HepG2 (cell line): ENCODE data around the gene GRIK1. TPM values are rescaled to one million over a fixed set of nuclear protein-coding genes. Genes with fewer than 3 reads are reported as not detected.

ENCODE experiments used
- ATAC-seq: fragments of 200-7000 bp; cut with Tn5 transposase; 3 replicates; pipeline ENCODE4 v1.9.1; 2020; ENCODE audit warnings: mild to moderate bottlenecking, moderate library complexity
- BruUV-seq: library from RNA; stranded (reverse); fragments of 400-500 nt; replicated peaks from 2 replicates; lab custom pipeline; 2021; lab: Mats Ljungman, UMichigan
- CTCF ChIA-PET: fragments of 300-600 bp; formaldehyde crosslinking; extraction: SDS; loops from one replicate; lab custom pipeline; 2021; ENCODE audit warnings: low total read pairs, inconsistent platforms, low intra/inter-chr PET ratio; lab: Yijun Ruan, JAX
- POLR2A ChIA-PET: fragments of 350-600 bp; sonication (Branson Sonifier 250); formaldehyde crosslinking; loops from one replicate; lab custom pipeline; 2020; ENCODE audit warnings: antibody characterized with exemption, inconsistent platforms; lab: Yijun Ruan, JAX
- DNase-seq: peaks from one replicate; pipeline ENCODE4 v3.0.0-alpha.2; 2015; ENCODE audit warnings: low spot score
- FAIRE-seq: peaks from 3 replicates; lab custom pipeline; 2011; peaks lifted over from hg19 to GRCh38; lab: Jason Lieb, UNC
- H2AFZ ChIP-seq: one replicate; pipeline ENCODE4 v1.6.1; 2011; ENCODE audit warnings: low read length, inconsistent platforms
- H3K27ac ChIP-seq: fragments of 300-600 bp; 3 replicates; pipeline ENCODE4 v1.8.0; 2011; ENCODE audit warnings: mixed run types, mild to moderate bottlenecking, mixed read lengths, low read length, inconsistent platforms; ENCODE audit not compliant: insufficient read depth; ENCODE audit errors: extremely low read length
- H3K27me3 ChIP-seq, 2 experiments: fragments of 200-600 bp in 1 of 2; 2 replicates in 1 of 2; 3 replicates in 1 of 2; pipeline versions ENCODE4 v1.6.0 to v1.8.0; 2011; ENCODE audit warnings: low read length in 2 of 2, mild to moderate bottlenecking in 2 of 2, moderate library complexity in 2 of 2, inconsistent platforms in 1 of 2; ENCODE audit not compliant: insufficient read depth in 2 of 2, control insufficient read depth in 1 of 2
- H3K36me3 ChIP-seq, 2 experiments: fragments of 200-600 bp in 1 of 2; replicated peaks in 1 of 2; 2 replicates in 1 of 2; 3 replicates in 1 of 2; pipeline versions ENCODE4 v1.5.1 to v1.8.0; 2011; ENCODE audit warnings: low read length in 2 of 2, inconsistent platforms in 1 of 2; ENCODE audit not compliant: insufficient read depth in 2 of 2, control insufficient read depth in 1 of 2
- H3K4me1 ChIP-seq: 2 replicates; pipeline ENCODE4 v1.5.1; 2012; ENCODE audit warnings: low read length, inconsistent platforms; ENCODE audit not compliant: insufficient read depth
- H3K4me2 ChIP-seq: 2 replicates; pipeline ENCODE4 v1.6.0; 2011; ENCODE audit warnings: low read depth, low read length, inconsistent platforms
- H3K4me3 ChIP-seq, 3 experiments: fragments of 200-600 bp in 1 of 3; sonication (generic), shearing (Covaris generic) in 1 of 3; replicated peaks in 1 of 3; 2 replicates each; pipeline ENCODE4 v1.5.1; 2011 to 2016; ENCODE audit warnings: low read length in 3 of 3, inconsistent platforms in 2 of 3, low read depth in 2 of 3, mild to moderate bottlenecking in 2 of 3, control low read depth in 1 of 3, mixed read lengths in 1 of 3; ENCODE audit not compliant: insufficient read depth in 1 of 3
- H3K79me2 ChIP-seq: one replicate; pipeline ENCODE4 v1.6.1; 2011; ENCODE audit warnings: low read length, inconsistent platforms; ENCODE audit not compliant: insufficient read depth
- H3K9ac ChIP-seq: 2 replicates; pipeline ENCODE4 v1.6.0; 2011; ENCODE audit warnings: mild to moderate bottlenecking, low read depth, low read length, inconsistent platforms; ENCODE audit not compliant: insufficient read depth
- H3K9me3 ChIP-seq: 2 replicates; pipeline ENCODE4 v1.5.1; 2012; ENCODE audit warnings: mild to moderate bottlenecking, low read length
- H4K20me1 ChIP-seq: 2 replicates; pipeline ENCODE4 v1.6.0; 2011; ENCODE audit warnings: inconsistent platforms, mild to moderate bottlenecking, low read length, moderate library complexity; ENCODE audit not compliant: insufficient read depth
- DNMT1 ChIP-seq: sonication (generic); formaldehyde crosslinking; IDR thresholded peaks from 2 replicates; pipeline ENCODE4 v1.5.1; 2020; ENCODE audit warnings: mild to moderate bottlenecking, missing genetic modification reagents
- HNRNPK ChIP-seq: fragments of 200-400 bp; formaldehyde crosslinking; IDR thresholded peaks from 2 replicates; pipeline ENCODE4 v1.6.1; 2018; ENCODE audit warnings: low read length, low read depth, moderate library complexity, mild to moderate bottlenecking; ENCODE audit not compliant: poor library complexity, severe bottlenecking
- REXO4 ChIP-seq: sonication (generic); formaldehyde crosslinking; IDR thresholded peaks from 2 replicates; pipeline ENCODE4 v1.8.0; 2022; ENCODE audit warnings: missing genetic modification reagents, mild to moderate bottlenecking, borderline replicate concordance
- ZNF629 ChIP-seq: sonication (generic); formaldehyde crosslinking; conservative IDR thresholded peaks from 2 replicates; pipeline ENCODE4 v1.5.0; 2020; ENCODE audit warnings: missing genetic modification reagents
- WGBS: methylation state at CpG from one replicate; pipeline ENCODE4 v1.1.6; 2017; ENCODE audit warnings: low lambda C conversion rate; 5-methylcytosine and 5-hydroxymethylcytosine counted together
- in situ Hi-C: cut with HindIII; loops from 2 replicates; pipeline ENCODE4 v1.10.0; 2017; ENCODE audit warnings: low pct_unique_long_range_greater_than_20kb; ENCODE audit not compliant: extremely low pct_ligation_motif_present
- intact Hi-C: fragments of 100-400 bp; cut with micrococcal nuclease; formaldehyde crosslinking; loops from one replicate; pipeline ENCODE4 v1.10.0; 2022; ENCODE audit not compliant: unreplicated experiment
- polyA plus RNA-seq, 8 experiments: library from polyadenylated mRNA; depleted of rRNA in 3 of 8; stranded (reverse) in 7 of 8; unstranded in 1 of 8; fragments of >200 nt; fragmentation: Illumina TruSeq in 4 of 8; extraction: Trizol in 4 of 8; gene quantifications; 2 replicates each; pipeline versions ENCODE4 v1.2.1 to v1.2.3, GENCODE V29; 2011 to 2016; ENCODE audit warnings: low read depth in 4 of 8, missing spikeins in 1 of 8, mixed read lengths in 1 of 8; ENCODE audit not compliant: insufficient read depth in 1 of 8
- total RNA-seq, 5 experiments: library from RNA; depleted of rRNA; stranded (reverse); fragments of >200 nt; fragmentation: Illumina TruSeq; extraction: Trizol; gene quantifications; 2 replicates each; pipeline ENCODE4 v1.2.3, GENCODE V29; 2016; ENCODE audit warnings: low read depth in 1 of 5
- TF ChIP-seq, protein P1 (sequence below): IDR thresholded peaks from 2 replicates; pipeline ENCODE4 v1.6.1; 2012; ENCODE audit warnings: inconsistent platforms

The GRIK1 gene
- total and polyA plus RNA-seq, 2 of the 13 experiments (the other 11 are each of a cell fraction or from before 2014, with no cell fraction given) = not detected

- H2AFZ ChIP-seq = no peak overlapping the region
- ChIA-PET POLR2A (no interaction called here), CTCF (no interaction called here)
- DNase-seq (no peak), ATAC-seq (no peak), FAIRE-seq (no peak)
- BruUV-seq = no TSS peak
- H3K79me2 ChIP-seq = no peaks in the 10 kb centered on the region
- TF ChIP-seq, protein P1, sequence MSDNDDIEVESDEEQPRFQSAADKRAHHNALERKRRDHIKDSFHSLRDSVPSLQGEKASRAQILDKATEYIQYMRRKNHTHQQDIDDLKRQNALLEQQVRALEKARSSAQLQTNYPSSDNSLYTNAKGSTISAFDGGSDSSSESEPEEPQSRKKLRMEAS = no peak
- TF ChIP-seq DNMT1 (CRISPR knock-in tag) (no peak), HNRNPK (peak; percentile 86)
- WGBS = 100% methylated on average over 1 of the region's 1 CpG
- no peak overlapping the region for H3K4me3 ChIP-seq
- no peaks in the 10 kb centered on the region for H3K9me3 ChIP-seq
- in situ Hi-C loops (no loop called here), intact Hi-C loops (no loop called here)
- no peaks in the 10 kb centered on the region for H3K27me3 ChIP-seq
- no peak overlapping the region for H3K4me2 ChIP-seq
- no peaks in the 10 kb centered on the region for H4K20me1 ChIP-seq
- no peak overlapping the region for H3K9ac ChIP-seq
- H3K4me1 ChIP-seq = no peaks in the 10 kb centered on the region
- H3K27ac ChIP-seq = no peak overlapping the region
- no peaks in the 10 kb centered on the region for H3K36me3 ChIP-seq
Observed at GRCh38 chr21:29749957-29750356, 189.8 kb downstream of the GRIK1 start.

DNA sequence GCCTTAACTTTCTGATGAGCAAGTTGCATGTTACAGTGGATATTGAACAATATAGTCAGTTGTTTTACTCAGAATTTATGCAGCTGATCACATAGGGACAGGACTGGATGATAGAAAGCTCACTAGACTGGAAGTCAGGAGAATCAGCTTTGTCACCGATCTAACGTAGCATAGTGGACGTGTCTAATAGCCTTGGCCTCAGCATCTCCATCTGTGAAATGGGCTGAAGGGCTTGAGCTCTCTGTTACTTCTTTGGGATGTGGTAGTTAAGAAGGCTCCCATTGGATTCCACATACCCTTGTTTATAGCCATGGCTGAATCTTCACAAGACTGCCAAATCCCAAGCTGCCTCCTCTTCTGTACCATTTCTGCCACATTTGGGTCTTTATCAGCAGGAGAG, 190.6 kb downstream of the GRIK1 start:
- Histone ChIP-seq H4K20me1 (no peaks in the 10 kb centered on the region), H3K79me2 (no peaks in the 10 kb centered on the region), H3K27me3 (no peaks in the 10 kb centered on the region), H3K4me3 (no peak overlapping the region), H2AFZ (no peak overlapping the region), H3K27ac (no peak overlapping the region), H3K4me2 (no peak overlapping the region), H3K4me1 (no peaks in the 10 kb centered on the region), H3K36me3 (no peaks in the 10 kb centered on the region), H3K9ac (no peak overlapping the region), H3K9me3 (no peaks in the 10 kb centered on the region)
- intact Hi-C loops = no loop called here
- ChIA-PET POLR2A (no interaction called here), CTCF (no interaction called here)
- in situ Hi-C loops = no loop called here
- 52% methylated on average over 3 of the region's 3 CpGs for WGBS
- FAIRE-seq (no peak), DNase-seq (no peak), ATAC-seq (no peak)
- TF ChIP-seq ZNF629 (CRISPR knock-in tag) (peak; percentile 66; the same call in 1 of the 2 replicates), REXO4 (CRISPR knock-in tag) (no peak)
- no TSS peak for BruUV-seq
